HUDEP-2 (cell line): ENCODE data around the gene DLGAP3.

Source experiments
- DNase-seq, 76 experiments: peaks; one replicate each; lab custom pipeline; 2025; ENCODE audit not compliant: unreplicated experiment in 76 of 76; lab: John Stamatoyannopoulos, UW

Gene DLGAP3

GRCh38 chr1:34868230-34869049 lies 61.0 kb downstream of the DLGAP3 start:
- DNase-seq: no peak

- DNase-seq: no peak
These were observed 62.0 kb downstream of the DLGAP3 start for GRCh38 chr1:34867415-34867814.

GRCh38 chr1:34866762-34867109 lies 62.7 kb downstream of the DLGAP3 start:
- no peak for DNase-seq

GRCh38 chr1:34865981-34866761 lies 63.3 kb downstream of the DLGAP3 start:
- peak in 72 of 76 experiments; percentile 7 to 87 (median 71) for DNase-seq

GRCh38 chr1:34865573-34865972 lies 63.9 kb downstream of the DLGAP3 start:
- no peak for DNase-seq

- DNase-seq: no peak
These were observed 64.7 kb downstream of the DLGAP3 start for GRCh38 chr1:34864759-34865158.

GRCh38 chr1:34863501-34863900 lies 65.9 kb downstream of the DLGAP3 start:
- no peak for DNase-seq

- DNase-seq: peak in 74 of 76 experiments; percentile 53 to 95 (median 88)
These were observed 69.8 kb downstream of the DLGAP3 start, which contains the start of gene SMIM12 for GRCh38 chr1:34859446-34860200. Gene SMIM12, minus strand, starts transcription at chr1:34859749. Its CDS starts 3,772 bp downstream, at chr1:34855977.

- peak in 21 of 76 experiments; percentile 13 to 55 (median 24) for DNase-seq
These were observed 70.5 kb downstream of the DLGAP3 start for GRCh38 chr1:34858901-34859445.

- DNase-seq: no peak
These were observed 72.8 kb downstream of the DLGAP3 start for GRCh38 chr1:34856697-34857096.

- peak in 74 of 76 experiments; percentile 10 to 95 (median 85) for DNase-seq
These were observed 76.7 kb downstream of the DLGAP3 start for GRCh38 chr1:34852677-34853217.

- no peak for DNase-seq
These were observed 77.9 kb downstream of the DLGAP3 start for GRCh38 chr1:34851431-34852105.

- no peak for DNase-seq
These were observed 79.1 kb downstream of the DLGAP3 start for GRCh38 chr1:34850382-34850781.

- no peak for DNase-seq
These were observed 82.4 kb downstream of the DLGAP3 start for GRCh38 chr1:34847094-34847493.

- no peak for DNase-seq
These were observed 83.2 kb downstream of the DLGAP3 start for GRCh38 chr1:34846265-34846664.

- peak in 7 of 76 experiments; percentile 3 to 20 (median 8) for DNase-seq
These were observed 84.1 kb downstream of the DLGAP3 start for GRCh38 chr1:34845131-34845901.

GRCh38 chr1:34844252-34844634 lies 85.2 kb downstream of the DLGAP3 start:
- no peak for DNase-seq

- peak in 3 of 76 experiments; percentile 4 to 11 (median 9) for DNase-seq
These were observed 85.8 kb downstream of the DLGAP3 start for GRCh38 chr1:34843392-34844251.
